DND-41 (cell line): ENCODE results near the gene BTBD2.

Source experiments
- ATAC-seq: fragments of 200-7000 bp; cut with Tn5 transposase; 3 replicates; pipeline ENCODE4 v1.9.1; 2021; ENCODE audit warnings: low read depth; ENCODE audit not compliant: insufficient read depth
- DNase-seq: peaks from one replicate; pipeline ENCODE4 v3.0.0-alpha.2; 2020
- H2AFZ ChIP-seq: 2 replicates; pipeline ENCODE4 v1.6.0; 2012; ENCODE audit warnings: low read depth, low read length
- H3K27ac ChIP-seq: 2 replicates; pipeline ENCODE4 v1.5.1; 2012; ENCODE audit warnings: low read length, inconsistent platforms
- H3K27me3 ChIP-seq: fragments of 200-600 bp; sonication (generic); 2 replicates; pipeline ENCODE4 v1.6.0; 2012; ENCODE audit warnings: low read length, mild to moderate bottlenecking, inconsistent platforms; ENCODE audit not compliant: insufficient read depth, poor library complexity
- H3K36me3 ChIP-seq: 2 replicates; pipeline ENCODE4 v1.5.1; 2012; ENCODE audit warnings: low read length, inconsistent platforms; ENCODE audit not compliant: insufficient read depth
- H3K4me1 ChIP-seq: 2 replicates; pipeline ENCODE4 v1.5.1; 2012; ENCODE audit warnings: mild to moderate bottlenecking, low read length; ENCODE audit not compliant: insufficient read depth
- H3K4me2 ChIP-seq: 2 replicates; pipeline ENCODE4 v1.6.0; 2012; ENCODE audit warnings: mild to moderate bottlenecking, moderate library complexity, low read length, inconsistent platforms; ENCODE audit not compliant: insufficient read depth
- H3K4me3 ChIP-seq, 2 experiments: fragments of 200-600 bp in 1 of 2; shearing (Covaris generic) in 1 of 2; 2 replicates each; pipeline ENCODE4 v1.5.1; 2012 to 2016; ENCODE audit warnings: inconsistent platforms in 2 of 2, low read length in 2 of 2, mild to moderate bottlenecking in 2 of 2, low read depth in 1 of 2, moderate library complexity in 1 of 2
- H3K79me2 ChIP-seq: 2 replicates; pipeline ENCODE4 v1.6.0; 2012; ENCODE audit warnings: low read length, inconsistent platforms; ENCODE audit not compliant: insufficient read depth
- H3K9ac ChIP-seq: 2 replicates; pipeline ENCODE4 v1.6.0; 2012; ENCODE audit warnings: low read depth, mild to moderate bottlenecking, inconsistent platforms, low read length, moderate library complexity
- H3K9me3 ChIP-seq: 2 replicates; pipeline ENCODE4 v1.5.1; 2012; ENCODE audit warnings: low read length, moderate library complexity, mild to moderate bottlenecking, inconsistent platforms; ENCODE audit not compliant: insufficient read depth, severe bottlenecking
- H4K20me1 ChIP-seq: 2 replicates; pipeline ENCODE4 v1.6.0; 2012; ENCODE audit warnings: low read length; ENCODE audit not compliant: insufficient read depth
- EZH2 ChIP-seq: IDR thresholded peaks from 3 replicates; pipeline ENCODE4 v1.6.1; 2012; ENCODE audit warnings: borderline replicate concordance, low read depth, mild to moderate bottlenecking, moderate library complexity, low read length, inconsistent platforms; ENCODE audit not compliant: severe bottlenecking
- TF ChIP-seq, protein P1 (sequence below): IDR thresholded peaks from 2 replicates; pipeline ENCODE4 v1.5.1; 2012; ENCODE audit warnings: borderline replicate concordance, low read length, moderate library complexity, mild to moderate bottlenecking; ENCODE audit not compliant: poor library complexity, severe bottlenecking; ENCODE audit errors: extremely low read depth

Gene BTBD2

DNA sequence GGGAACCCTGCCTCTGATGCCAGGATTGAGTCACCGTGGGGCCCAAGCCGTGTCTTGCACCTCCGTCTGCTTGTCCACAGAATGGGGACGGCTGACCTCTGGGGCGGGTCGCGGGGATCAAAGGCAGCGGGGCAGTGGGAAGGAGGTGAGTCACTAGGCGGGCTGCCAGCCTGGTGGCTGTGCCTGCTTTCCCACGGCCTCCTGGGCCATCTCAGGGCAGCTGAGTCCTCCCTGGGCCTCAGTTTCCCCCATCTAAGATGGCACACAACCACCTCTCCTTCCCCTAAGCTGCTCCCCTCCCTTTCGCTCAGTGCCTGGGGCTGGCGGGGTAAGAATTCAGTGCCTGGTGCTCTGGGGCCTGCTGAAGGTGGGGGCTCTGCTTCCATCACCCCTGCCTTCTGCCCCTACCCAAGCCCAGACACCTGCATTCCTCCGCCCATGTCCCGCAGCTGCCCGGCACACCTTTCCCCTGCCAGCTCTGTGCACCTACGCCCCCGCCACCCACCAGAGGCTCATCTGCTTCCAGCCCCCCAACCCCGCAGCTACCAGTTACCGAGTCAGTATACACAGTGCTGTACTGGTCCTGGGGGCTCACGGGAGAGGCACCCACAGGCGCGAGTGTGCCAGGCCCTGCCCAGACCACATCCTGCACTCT is 32.1 kb upstream of the BTBD2 start:
- H3K9ac ChIP-seq = no peak overlapping the region; the same call in 1 of the 2 replicates
- H3K4me3 ChIP-seq = no peak overlapping the region
- peaks cover 57% of the 10 kb centered on the region for H3K36me3 ChIP-seq
- ATAC-seq (no peak), DNase-seq (no peak)
- TF ChIP-seq EZH2 = no peak
- TF ChIP-seq, protein P1, sequence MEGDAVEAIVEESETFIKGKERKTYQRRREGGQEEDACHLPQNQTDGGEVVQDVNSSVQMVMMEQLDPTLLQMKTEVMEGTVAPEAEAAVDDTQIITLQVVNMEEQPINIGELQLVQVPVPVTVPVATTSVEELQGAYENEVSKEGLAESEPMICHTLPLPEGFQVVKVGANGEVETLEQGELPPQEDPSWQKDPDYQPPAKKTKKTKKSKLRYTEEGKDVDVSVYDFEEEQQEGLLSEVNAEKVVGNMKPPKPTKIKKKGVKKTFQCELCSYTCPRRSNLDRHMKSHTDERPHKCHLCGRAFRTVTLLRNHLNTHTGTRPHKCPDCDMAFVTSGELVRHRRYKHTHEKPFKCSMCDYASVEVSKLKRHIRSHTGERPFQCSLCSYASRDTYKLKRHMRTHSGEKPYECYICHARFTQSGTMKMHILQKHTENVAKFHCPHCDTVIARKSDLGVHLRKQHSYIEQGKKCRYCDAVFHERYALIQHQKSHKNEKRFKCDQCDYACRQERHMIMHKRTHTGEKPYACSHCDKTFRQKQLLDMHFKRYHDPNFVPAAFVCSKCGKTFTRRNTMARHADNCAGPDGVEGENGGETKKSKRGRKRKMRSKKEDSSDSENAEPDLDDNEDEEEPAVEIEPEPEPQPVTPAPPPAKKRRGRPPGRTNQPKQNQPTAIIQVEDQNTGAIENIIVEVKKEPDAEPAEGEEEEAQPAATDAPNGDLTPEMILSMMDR = no peak
- H3K79me2 ChIP-seq = peaks cover 50% of the 10 kb centered on the region
- peak overlapping the region; percentile 96; the same call in 1 of the 2 replicates for H3K4me2 ChIP-seq
- H3K4me1 ChIP-seq = peaks cover 59% of the 10 kb centered on the region
- H3K9me3 ChIP-seq = no peaks in the 10 kb centered on the region
- H3K27me3 ChIP-seq = no peaks in the 10 kb centered on the region
- no peak overlapping the region for H2AFZ ChIP-seq
- peaks cover 71% of the 10 kb centered on the region for H4K20me1 ChIP-seq
- H3K27ac ChIP-seq = no peak overlapping the region

DNA sequence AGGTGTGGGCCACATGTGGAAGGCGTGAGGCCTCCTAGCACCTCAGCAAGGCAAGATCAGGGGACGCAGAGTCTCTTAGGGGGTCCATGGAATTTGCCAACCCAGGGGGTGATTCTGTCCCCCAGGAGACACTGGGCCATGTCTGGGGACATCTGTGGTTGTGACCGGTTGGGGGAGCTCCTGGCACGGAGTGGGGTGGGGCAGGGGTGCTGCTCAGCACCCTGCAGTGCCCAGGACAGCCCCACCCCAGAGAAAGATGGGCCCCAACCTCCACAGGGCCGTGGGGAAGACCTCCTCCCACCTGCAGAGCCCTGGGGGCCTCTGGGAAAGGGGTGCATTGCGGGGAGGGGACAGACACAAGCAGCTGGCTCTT is 31.5 kb upstream of the BTBD2 start:
- H4K20me1 ChIP-seq = peaks cover 71% of the 10 kb centered on the region
- H3K27me3 ChIP-seq = no peaks in the 10 kb centered on the region
- H3K79me2 ChIP-seq = peaks cover 50% of the 10 kb centered on the region
- DNase-seq = no peak
- no peak overlapping the region for H3K4me3 ChIP-seq
- H3K9me3 ChIP-seq = no peaks in the 10 kb centered on the region
- no peak overlapping the region for H3K27ac ChIP-seq
- TF ChIP-seq, protein P1 = no peak
- no peak for TF ChIP-seq EZH2
- no peak overlapping the region for H3K4me2 ChIP-seq
- ATAC-seq = no peak
- no peak overlapping the region for H3K9ac ChIP-seq
- peaks cover 61% of the 10 kb centered on the region for H3K36me3 ChIP-seq
- no peak overlapping the region for H2AFZ ChIP-seq
- H3K4me1 ChIP-seq = peaks cover 58% of the 10 kb centered on the region

DNA sequence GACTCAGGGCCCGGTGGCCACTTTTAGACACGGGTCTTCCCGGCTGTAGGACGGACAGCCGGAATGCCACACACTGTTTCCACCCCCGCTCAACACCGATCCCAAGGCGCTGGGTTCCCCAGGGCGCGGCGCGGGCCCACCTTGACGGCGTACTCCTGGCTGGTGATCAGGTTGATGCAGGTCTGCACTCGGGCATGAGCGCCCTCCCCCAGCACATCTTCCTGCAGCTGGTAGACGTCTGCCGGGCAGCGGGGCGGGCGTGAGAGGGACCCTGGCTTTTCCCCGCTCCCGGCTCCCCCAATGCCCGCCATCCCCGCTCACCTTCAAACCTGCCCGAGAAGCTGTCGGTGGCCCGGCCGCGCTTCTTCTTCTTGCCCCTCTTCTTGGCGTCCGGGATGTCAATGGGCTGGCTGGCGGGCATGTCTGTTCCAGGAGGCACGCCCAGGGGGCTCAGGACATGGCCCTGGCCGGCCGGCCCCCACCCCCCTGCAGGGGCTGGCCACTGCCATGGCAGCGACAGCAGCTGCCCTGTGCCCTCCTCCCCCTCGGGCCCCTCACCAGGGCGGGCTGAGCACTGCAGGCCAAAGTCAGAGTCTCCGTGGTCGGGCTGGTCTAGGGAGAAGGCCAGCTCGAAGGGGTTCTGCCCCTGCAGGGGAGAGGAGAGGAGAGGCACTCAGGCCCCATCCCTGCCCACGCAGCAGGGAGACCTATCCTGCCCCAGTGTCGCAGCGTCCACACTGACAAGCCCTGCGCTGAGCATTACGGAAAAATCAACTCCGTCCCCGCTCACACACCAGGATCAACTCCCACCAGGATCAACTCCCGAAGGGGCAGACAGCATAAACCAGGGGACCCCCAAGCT is 30.8 kb upstream of the BTBD2 start:
- Histone ChIP-seq H3K27ac (no peak overlapping the region), H3K4me2 (no peak overlapping the region), H3K9ac (no peak overlapping the region), H3K27me3 (no peaks in the 10 kb centered on the region), H3K9me3 (no peaks in the 10 kb centered on the region), H3K36me3 (peaks cover 66% of the 10 kb centered on the region), H2AFZ (no peak overlapping the region), H3K4me3 (no peak overlapping the region), H3K4me1 (peaks cover 57% of the 10 kb centered on the region), H3K79me2 (peaks cover 50% of the 10 kb centered on the region), H4K20me1 (peaks cover 76% of the 10 kb centered on the region)
- ATAC-seq = no peak
- no peak for TF ChIP-seq EZH2
- TF ChIP-seq, protein P1 = no peak
- no peak for DNase-seq
